Measurements from ENCODE around the gene FGD2. TPM values are rescaled to one million over a fixed set of nuclear protein-coding genes. Genes with fewer than 3 reads are reported as not detected.
A peak's percentile ranks its signal among the peaks of the same experiment; 100 is the strongest.

Gene FGD2
- total RNA-seq, 2 donors from 2014 or later = 15.1 to 15.5 TPM

- DNase-seq = peak; percentile 78
- intact Hi-C loops (cut with DNase I) = loop anchor here (5.0 kb wide), 2 partner anchors 43 to 113 kb away; partner anchors contain the start of gene PIM1 (in 1 of the 2)
- ATAC-seq = peak; percentile 69 to 93
Observed at GRCh38 chr6:37059344-37060194, 54.1 kb downstream of the FGD2 start.

GRCh38 chr6:37060195-37060559, 54.7 kb downstream of the FGD2 start:
- intact Hi-C loops (cut with DNase I) = loop anchor here in 1 of 2 donors (5.0 kb wide), 1 partner anchor 42 kb away; no protein-coding TSS in a partner anchor
- no peak for ATAC-seq
- no peak for DNase-seq

GRCh38 chr6:37061157-37061804, 55.8 kb downstream of the FGD2 start:
- ATAC-seq = peak; percentile 56 to 84

GRCh38 chr6:37062424-37062823, 57.0 kb downstream of the FGD2 start:
- DNase-seq = no peak
- intact Hi-C loops (cut with DNase I) = loop anchor here in 1 of 2 donors (5.0 kb wide), 1 partner anchor 40 kb away; no protein-coding TSS in a partner anchor
- no peak for ATAC-seq

More at GRCh38 chr6:37061157-37061804, 55.8 kb downstream of the FGD2 start:
- intact Hi-C loops (cut with DNase I) = loop anchor here in 1 of 2 donors (5.0 kb wide), 1 partner anchor 41 kb away; no protein-coding TSS in a partner anchor
- DNase-seq = peak; percentile 50

GRCh38 chr6:37068356-37069270, 63.2 kb downstream of the FGD2 start:
- DNase-seq (no peak), ATAC-seq (no peak)
- intact Hi-C loops (cut with DNase I) = no loop called here

GRCh38 chr6:37069639-37070038, 64.2 kb downstream of the FGD2 start:
- DNase-seq (no peak), ATAC-seq (no peak)
- intact Hi-C loops (cut with DNase I) = no loop called here

- no peak for DNase-seq
- intact Hi-C loops (cut with DNase I) = no loop called here
- no peak for ATAC-seq
Observed at GRCh38 chr6:37072526-37072925, 67.1 kb downstream of the FGD2 start.

GRCh38 chr6:37074053-37074827, 68.8 kb downstream of the FGD2 start:
- peak; percentile 60 for DNase-seq
- ATAC-seq = peak; percentile 48 to 65
- intact Hi-C loops (cut with DNase I) = no loop called here

GRCh38 chr6:37077191-37077904, 71.9 kb downstream of the FGD2 start:
- intact Hi-C loops (cut with DNase I) = no loop called here
- DNase-seq (no peak), ATAC-seq (no peak)

- peak; percentile 90 to 91 for ATAC-seq
- DNase-seq = peak; percentile 78
- intact Hi-C loops (cut with DNase I) = no loop called here
Observed at GRCh38 chr6:37077905-37078296, 72.4 kb downstream of the FGD2 start.

Other genes with a start within 250 kb of the FGD2 start
- 10 to 100 TPM; 14.7 to 63.5 TPM for gene CPNE5, start 166.2 kb upstream of the FGD2 start, total RNA-seq
- 10 to 100 TPM; 52.4 to 56.3 TPM for gene PPIL1, start 130.9 kb upstream of the FGD2 start, total RNA-seq
- 10 to 100 TPM; 62.9 to 74.1 TPM for gene C6orf89, start 119.7 kb upstream of the FGD2 start, total RNA-seq
- gene PI16, start 50.9 kb upstream of the FGD2 start, total RNA-seq = 10 to 100 TPM; 28.2 to 47.0 TPM
- gene MTCH1, start 19.5 kb upstream of the FGD2 start, total RNA-seq = 100 to 1,000 TPM; 178 to 214 TPM
- gene PIM1, start 164.5 kb downstream of the FGD2 start, total RNA-seq = 100 to 1,000 TPM in 1 of 2 donors, 10 to 100 TPM in 1; 41.7 to 101 TPM

Measured in left cardiac atrium (tissue), 4 donors.